NCI-H774 (cell line): ENCODE data around the gene MTF1.
"Not testable (repeated sequence)": the region's sequence is repeated elsewhere in the genome, so short reads cannot be mapped to it uniquely, and the experiment has no call there.

Experiments
- DNase-seq: peaks from one replicate; lab custom pipeline; 2025; lab: John Stamatoyannopoulos, UW

MTF1 gene

GRCh38 chr1:37793773-37794371 lies 65.5 kb downstream of the MTF1 start, which contains the start of gene MANEAL:
Gene MANEAL (plus strand): TSS chr1:37793847. CDS start chr1:37794183, 336 bp downstream.
- DNase-seq, result peak; percentile 85

DNA sequence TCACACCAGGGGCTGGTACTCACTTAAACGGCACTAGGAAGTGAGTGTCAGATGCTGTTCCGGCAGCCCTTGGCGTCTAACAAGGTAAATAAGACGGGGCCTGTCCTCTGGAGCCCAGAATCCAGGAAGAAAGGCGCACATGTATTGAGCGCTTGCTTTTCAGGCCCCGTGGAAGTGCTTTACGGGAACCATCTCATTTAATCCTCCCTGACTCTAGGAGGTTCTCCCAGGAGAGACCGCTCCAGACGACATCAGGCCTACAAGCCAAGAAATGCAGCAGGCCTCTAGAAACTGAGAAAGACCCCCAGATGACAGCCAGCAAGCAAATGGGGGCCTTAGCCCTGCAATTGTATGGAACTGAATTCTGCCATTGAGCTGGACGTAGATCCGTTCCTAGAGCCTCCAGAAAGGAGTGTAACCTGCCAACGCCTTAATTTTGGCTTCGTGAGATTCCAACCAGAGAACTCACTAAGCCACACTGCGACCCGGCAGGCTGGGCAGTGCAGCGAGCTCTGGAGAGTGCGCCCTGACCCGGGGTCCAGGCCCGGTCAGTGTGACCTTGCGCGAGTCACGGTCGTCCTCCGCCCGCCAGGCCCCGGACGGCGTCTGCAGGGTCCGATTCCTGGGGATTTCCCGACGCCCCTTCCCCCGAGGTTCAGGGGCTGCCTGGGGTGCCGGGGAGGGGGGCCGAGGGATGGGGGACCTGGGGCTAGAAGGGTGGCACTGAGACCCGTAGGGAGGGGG lies 66.3 kb downstream of the MTF1 start:
- no peak for DNase-seq

DNA sequence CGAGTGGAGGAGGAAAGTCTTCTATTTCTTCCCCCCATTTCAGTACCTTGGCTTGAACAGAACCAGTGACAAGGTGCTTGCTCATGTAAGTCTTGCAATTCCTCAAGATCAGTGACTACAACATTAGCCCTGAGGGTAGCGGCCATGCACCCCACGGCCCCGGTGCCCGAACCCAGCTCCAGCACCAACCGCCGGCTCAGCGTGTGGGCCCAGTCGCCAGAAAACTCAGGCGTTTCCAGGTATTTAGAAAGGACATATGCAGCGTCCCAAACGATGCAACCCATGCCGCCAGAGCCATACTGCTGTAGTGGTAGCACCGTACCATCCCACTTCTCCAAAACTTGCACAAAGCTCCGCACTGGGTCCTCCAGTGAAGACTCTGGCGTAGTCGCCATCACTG lies 76.9 kb downstream of the MTF1 start:
- no peak for DNase-seq

GRCh38 chr1:37778654-37779053 lies 80.7 kb downstream of the MTF1 start:
- DNase-seq, result no peak

GRCh38 chr1:37776946-37777516 lies 82.4 kb downstream of the MTF1 start:
- DNase-seq, result no peak

DNA sequence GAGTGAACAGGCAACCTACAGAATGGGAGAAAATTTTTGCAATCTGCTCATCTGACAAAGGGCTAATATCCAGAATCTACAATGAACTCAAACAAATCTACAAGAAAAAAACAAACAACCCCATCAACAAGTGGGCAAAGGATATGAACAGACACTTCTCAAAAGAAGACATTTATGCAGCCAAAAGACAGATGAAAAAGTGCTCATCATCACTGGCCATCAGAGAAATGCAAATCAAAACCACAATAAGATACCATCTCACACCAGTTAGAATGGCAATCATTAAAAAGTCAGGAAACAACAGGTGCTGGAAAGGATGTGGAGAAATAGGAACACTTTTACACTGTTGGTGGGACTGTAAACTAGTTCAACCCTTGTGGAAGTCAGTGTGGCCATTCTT lies 88.0 kb downstream of the MTF1 start:
- DNase-seq, result not testable (repeated sequence)

- DNase-seq, result no peak
Observed at GRCh38 chr1:37767488-37767887, 91.9 kb downstream of the MTF1 start.

DNA sequence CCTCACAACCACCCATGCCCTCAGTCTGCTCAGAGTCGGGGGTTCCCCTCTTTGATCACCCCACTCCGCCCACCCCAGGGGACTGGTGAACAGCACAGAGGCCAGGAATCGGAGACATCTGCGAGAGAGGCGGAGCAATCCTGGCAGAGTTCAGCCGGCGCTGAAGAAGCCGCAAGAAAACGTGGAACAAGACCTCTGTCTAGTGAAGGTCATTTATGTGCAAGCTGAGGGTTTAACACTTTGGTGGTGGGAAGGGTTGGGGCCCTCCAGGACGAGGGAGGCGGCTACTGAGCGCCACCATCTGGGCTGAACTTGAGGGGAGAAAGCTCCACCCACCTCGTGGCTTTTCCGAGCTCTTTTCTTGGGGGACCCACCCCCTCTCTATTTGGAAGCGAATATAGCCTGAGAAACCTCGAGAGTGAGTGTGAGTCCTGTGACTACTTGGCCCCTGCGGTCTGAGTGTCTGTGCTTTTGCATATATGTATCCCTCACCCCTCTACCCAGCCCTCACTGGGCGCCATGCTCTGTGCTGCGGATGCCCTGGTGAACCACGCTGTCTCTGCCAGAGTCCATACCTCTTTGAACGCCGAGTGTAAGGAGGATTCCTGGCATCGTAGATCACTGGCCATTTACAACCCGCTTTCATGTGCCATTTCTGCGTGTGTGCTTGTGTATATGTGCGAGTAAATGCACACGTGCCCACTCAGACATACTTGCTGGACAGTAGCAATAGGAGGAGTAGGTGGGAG lies 93.3 kb downstream of the MTF1 start:
- DNase-seq, result peak; percentile 45

- peak; percentile 41 for DNase-seq
Observed at GRCh38 chr1:37764888-37765441, 94.4 kb downstream of the MTF1 start, which contains the start of gene EPHA10. Gene EPHA10 (minus strand): TSS chr1:37765120. CDS start chr1:37765066, 54 bp downstream.

DNA sequence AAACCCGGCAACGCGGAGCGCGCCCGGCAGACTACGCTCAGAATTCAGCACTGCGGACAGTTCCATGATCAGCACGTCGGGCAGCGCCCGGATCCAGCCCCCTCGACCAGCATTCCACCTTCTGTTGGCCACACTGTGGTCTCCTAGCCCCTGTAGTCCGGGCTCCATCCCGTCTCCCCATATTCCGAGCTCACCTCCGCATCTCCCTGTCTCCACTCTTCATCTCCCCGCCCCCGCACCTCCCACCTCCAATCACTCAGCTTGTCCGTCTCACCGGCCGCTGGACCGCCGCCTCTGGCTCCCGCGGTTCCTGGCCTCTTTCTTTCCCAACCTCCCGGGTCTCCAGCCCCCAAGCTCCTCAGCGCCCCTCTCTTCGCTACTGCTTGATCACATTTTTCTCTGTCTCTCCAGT lies 95.0 kb downstream of the MTF1 start:
- no peak for DNase-seq

- DNase-seq, result no peak
Observed at GRCh38 chr1:37763791-37764413, 95.5 kb downstream of the MTF1 start.

- no peak for DNase-seq
Observed at GRCh38 chr1:37762516-37762915, 96.9 kb downstream of the MTF1 start.

- no peak for DNase-seq
Observed at GRCh38 chr1:37761416-37762095, 97.8 kb downstream of the MTF1 start.
